ENCODE measurements around the gene RNF32. TPM values are rescaled to one million over a fixed set of nuclear protein-coding genes. Genes with fewer than 3 reads are reported as not detected.
"Not testable (repeated sequence)": the region's sequence is repeated elsewhere in the genome, so short reads cannot be mapped to it uniquely, and the experiment has no call there.

Gene RNF32
- total and polyA plus RNA-seq, 3 experiments from 2014 or later, result 0.20 to 0.83 (median 0.40) TPM

GRCh38 chr7:156628562-156628961 lies 12.0 kb upstream of the RNF32 start:
- no peak overlapping the region for H3K4me3 Mint-ChIP-seq
- no peak overlapping the region for H3K4me3 ChIP-seq (ENCODE audit: low read length)
- H3K27ac Mint-ChIP-seq, result no peak overlapping the region
- DNase-seq, result no peak
- H3K27me3 ChIP-seq (ENCODE audit: insufficient read depth, low read length, poor library complexity, severe bottlenecking), result no peaks in the 10 kb centered on the region
- POLR2A ChIA-PET, result no interaction called here
- peaks cover 0 to 5% (median 4%) of the 10 kb centered on the region in 3 donors for H3K4me1 Mint-ChIP-seq
- peaks cover 7 to 25% (median 17%) of the 10 kb centered on the region in 5 donors for H3K9me3 Mint-ChIP-seq
- H3K27ac ChIP-seq (ENCODE audit: low read depth, low read length), result no peak overlapping the region
- no peaks in the 10 kb centered on the region for H3K4me1 ChIP-seq (ENCODE audit: insufficient read depth, low read length)
- H3K36me3 ChIP-seq (ENCODE audit: insufficient read depth, low read length), result no peaks in the 10 kb centered on the region
- peaks cover 0 to 1% (median 0%) of the 10 kb centered on the region in 3 donors for H3K36me3 Mint-ChIP-seq
- peaks cover 5 to 16% of the 10 kb centered on the region in 2 donors for H3K27me3 Mint-ChIP-seq
- CTCF ChIA-PET, result no interaction called here
- no peaks in the 10 kb centered on the region for H3K9me3 ChIP-seq (ENCODE audit: low read length)

DNA sequence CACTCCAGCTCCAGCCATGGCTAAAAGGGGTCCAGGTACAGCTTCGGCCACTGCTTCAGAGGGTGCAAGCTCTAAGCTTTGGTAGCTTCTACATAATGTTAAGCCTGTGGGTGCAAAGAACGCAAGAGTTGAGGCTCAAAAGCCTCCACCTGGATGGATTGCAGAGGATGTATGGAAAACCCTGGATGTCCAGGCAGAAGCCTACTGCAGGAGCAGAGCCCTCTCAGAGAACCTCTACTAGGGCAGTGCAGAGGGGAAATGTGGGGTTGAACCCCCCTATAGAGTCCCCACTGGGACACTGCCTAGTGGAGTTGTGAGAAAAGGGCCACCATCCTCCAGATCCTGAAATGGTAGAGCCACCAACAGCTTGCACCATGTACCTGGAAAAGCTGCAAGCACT lies 10.7 kb upstream of the RNF32 start:
- Histone ChIP-seq H3K9me3 (ENCODE audit: low read length) (no peaks in the 10 kb centered on the region), H3K36me3 (ENCODE audit: insufficient read depth, low read length) (no peaks in the 10 kb centered on the region), H3K4me3 (ENCODE audit: low read length) (no peak overlapping the region), H3K27me3 (ENCODE audit: insufficient read depth, low read length, poor library complexity, severe bottlenecking) (no peaks in the 10 kb centered on the region), H3K27ac (ENCODE audit: low read depth, low read length) (no peak overlapping the region), H3K4me1 (ENCODE audit: insufficient read depth, low read length) (no peaks in the 10 kb centered on the region)
- Mint-ChIP-seq H3K4me3 (no peak overlapping the region), H3K27ac (no peak overlapping the region), H3K4me1 (peaks cover 0 to 3% (median 0%) of the 10 kb centered on the region in 3 donors), H3K27me3 (peaks cover 5 to 29% of the 10 kb centered on the region in 2 donors), H3K9me3 (peaks cover 7 to 25% (median 17%) of the 10 kb centered on the region in 5 donors), H3K36me3 (peaks cover 0 to 1% (median 0%) of the 10 kb centered on the region in 3 donors)
- no peak for DNase-seq
- ChIA-PET POLR2A (no interaction called here), CTCF (no interaction called here)

GRCh38 chr7:156634117-156634516 lies 6.5 kb upstream of the RNF32 start:
- H3K4me1 Mint-ChIP-seq, result peaks cover under 1 to 4% (median 3%) of the 10 kb centered on the region in 3 donors
- peaks cover 2 to 12% (median 7%) of the 10 kb centered on the region in 5 donors for H3K9me3 Mint-ChIP-seq
- H3K36me3 ChIP-seq (ENCODE audit: insufficient read depth, low read length), result no peaks in the 10 kb centered on the region
- H3K4me3 ChIP-seq (ENCODE audit: low read length), result no peak overlapping the region
- ChIA-PET CTCF (no interaction called here), POLR2A (no interaction called here)
- H3K9me3 ChIP-seq (ENCODE audit: low read length), result no peaks in the 10 kb centered on the region
- no peak overlapping the region for H3K4me3 Mint-ChIP-seq
- no peaks in the 10 kb centered on the region for H3K4me1 ChIP-seq (ENCODE audit: insufficient read depth, low read length)
- no peak overlapping the region for H3K27ac ChIP-seq (ENCODE audit: low read depth, low read length)
- peaks cover 8 to 49% of the 10 kb centered on the region in 2 donors for H3K27me3 Mint-ChIP-seq
- DNase-seq, result no peak
- peaks cover 0 to 4% (median 1%) of the 10 kb centered on the region in 3 donors for H3K36me3 Mint-ChIP-seq
- no peak overlapping the region for H3K27ac Mint-ChIP-seq
- no peaks in the 10 kb centered on the region for H3K27me3 ChIP-seq (ENCODE audit: insufficient read depth, low read length, poor library complexity, severe bottlenecking)

DNA sequence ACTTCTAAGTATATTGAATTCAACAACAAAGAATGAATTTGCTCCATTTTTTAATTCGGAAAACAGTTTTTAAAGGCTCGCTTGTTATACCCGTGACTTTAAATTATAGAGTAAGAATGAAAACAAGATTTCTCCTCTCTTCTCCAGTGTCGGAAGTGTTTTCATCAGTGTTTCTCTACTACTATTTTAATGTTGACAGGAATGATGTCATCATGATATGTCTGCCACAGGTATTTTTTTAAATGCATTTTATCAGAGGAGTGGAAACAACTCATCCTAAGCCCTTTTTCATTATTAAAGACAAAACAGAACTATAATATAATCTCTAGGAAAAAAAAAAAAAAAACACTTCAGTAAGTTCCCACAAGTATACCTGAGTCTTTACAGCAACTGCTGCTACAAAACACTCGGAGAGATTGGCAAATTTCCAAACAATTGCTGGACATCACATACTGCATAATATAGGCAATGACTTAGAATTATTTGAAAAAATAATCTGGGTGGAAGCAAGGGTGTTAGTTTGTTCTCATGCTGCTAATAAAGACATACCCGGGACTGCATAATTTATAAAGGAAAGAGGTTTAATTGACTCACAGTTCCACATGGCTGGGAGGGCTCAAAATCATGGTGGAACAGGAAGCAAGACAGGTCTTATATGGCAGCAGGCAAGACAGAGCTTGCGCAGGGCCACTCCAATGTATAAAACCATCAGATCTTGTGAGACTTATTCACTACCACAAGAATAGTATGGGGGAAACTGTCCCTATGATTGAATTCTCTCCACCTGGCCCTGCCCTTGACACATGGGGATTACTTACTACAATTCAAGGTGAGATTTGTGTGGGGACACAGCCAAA lies 4.8 kb upstream of the RNF32 start:
- Histone ChIP-seq H3K4me1 (ENCODE audit: insufficient read depth, low read length) (peaks cover 5% of the 10 kb centered on the region), H3K27ac (ENCODE audit: low read depth, low read length) (no peak overlapping the region), H3K4me3 (ENCODE audit: low read length) (no peak overlapping the region), H3K27me3 (ENCODE audit: insufficient read depth, low read length, poor library complexity, severe bottlenecking) (no peaks in the 10 kb centered on the region), H3K9me3 (ENCODE audit: low read length) (no peaks in the 10 kb centered on the region), H3K36me3 (ENCODE audit: insufficient read depth, low read length) (no peaks in the 10 kb centered on the region)
- H3K36me3 Mint-ChIP-seq, result peaks cover 0 to 4% (median 0%) of the 10 kb centered on the region in 3 donors
- ChIA-PET POLR2A (no interaction called here), CTCF (no interaction called here)
- no peak overlapping the region for H3K4me3 Mint-ChIP-seq
- peak overlapping the region in 1 of 8 donors; percentile 29 for H3K27ac Mint-ChIP-seq
- H3K27me3 Mint-ChIP-seq, result peaks cover 12 to 54% of the 10 kb centered on the region in 2 donors
- no peak for DNase-seq
- H3K4me1 Mint-ChIP-seq, result peaks cover 5 to 12% (median 12%) of the 10 kb centered on the region in 3 donors
- H3K9me3 Mint-ChIP-seq, result peaks cover 6 to 10% (median 6%) of the 10 kb centered on the region in 5 donors

GRCh38 chr7:156637093-156637492 lies 3.5 kb upstream of the RNF32 start:
- H3K36me3 ChIP-seq (ENCODE audit: insufficient read depth, low read length); DNase-seq; H3K36me3 Mint-ChIP-seq; H3K4me3 ChIP-seq (ENCODE audit: low read length); H3K27ac Mint-ChIP-seq; H3K27me3 ChIP-seq (ENCODE audit: insufficient read depth, low read length, poor library complexity, severe bottlenecking); H3K9me3 ChIP-seq (ENCODE audit: low read length); H3K27ac ChIP-seq (ENCODE audit: low read depth, low read length); CTCF ChIA-PET; POLR2A ChIA-PET: not testable (repeated sequence)
- Mint-ChIP-seq H3K4me1 (peaks cover 11 to 20% (median 20%) of the 10 kb centered on the region in 3 donors), H3K4me3 (peak overlapping the region in 1 of 7 donors; percentile 59), H3K9me3 (peaks cover 6 to 10% (median 6%) of the 10 kb centered on the region in 5 donors), H3K27me3 (peaks cover 16 to 65% of the 10 kb centered on the region in 2 donors)
- peaks cover 16% of the 10 kb centered on the region for H3K4me1 ChIP-seq (ENCODE audit: insufficient read depth, low read length)

GRCh38 chr7:156638443-156639077 lies 2.0 kb upstream of the RNF32 start:
- no peak for DNase-seq
- ChIA-PET POLR2A (no interaction called here), CTCF (no interaction called here)
- Mint-ChIP-seq H3K4me3 (peak overlapping the region in 4 of 7 donors; percentile 28 to 80 (median 54)), H3K4me1 (peaks cover 11 to 20% (median 20%) of the 10 kb centered on the region in 3 donors), H3K27ac (peak overlapping the region in 3 of 8 donors; percentile 60 to 89 (median 72)), H3K36me3 (peaks cover 0 to 4% (median 0%) of the 10 kb centered on the region in 3 donors), H3K27me3 (peaks cover 18 to 71% of the 10 kb centered on the region in 2 donors), H3K9me3 (peaks cover 6 to 10% (median 6%) of the 10 kb centered on the region in 5 donors)
- Histone ChIP-seq H3K4me3 (ENCODE audit: low read length) (no peak overlapping the region), H3K4me1 (ENCODE audit: insufficient read depth, low read length) (peaks cover 16% of the 10 kb centered on the region), H3K9me3 (ENCODE audit: low read length) (no peaks in the 10 kb centered on the region), H3K27me3 (ENCODE audit: insufficient read depth, low read length, poor library complexity, severe bottlenecking) (no peaks in the 10 kb centered on the region), H3K27ac (ENCODE audit: low read depth, low read length) (peak overlapping the region; percentile 83), H3K36me3 (ENCODE audit: insufficient read depth, low read length) (no peaks in the 10 kb centered on the region)

DNA sequence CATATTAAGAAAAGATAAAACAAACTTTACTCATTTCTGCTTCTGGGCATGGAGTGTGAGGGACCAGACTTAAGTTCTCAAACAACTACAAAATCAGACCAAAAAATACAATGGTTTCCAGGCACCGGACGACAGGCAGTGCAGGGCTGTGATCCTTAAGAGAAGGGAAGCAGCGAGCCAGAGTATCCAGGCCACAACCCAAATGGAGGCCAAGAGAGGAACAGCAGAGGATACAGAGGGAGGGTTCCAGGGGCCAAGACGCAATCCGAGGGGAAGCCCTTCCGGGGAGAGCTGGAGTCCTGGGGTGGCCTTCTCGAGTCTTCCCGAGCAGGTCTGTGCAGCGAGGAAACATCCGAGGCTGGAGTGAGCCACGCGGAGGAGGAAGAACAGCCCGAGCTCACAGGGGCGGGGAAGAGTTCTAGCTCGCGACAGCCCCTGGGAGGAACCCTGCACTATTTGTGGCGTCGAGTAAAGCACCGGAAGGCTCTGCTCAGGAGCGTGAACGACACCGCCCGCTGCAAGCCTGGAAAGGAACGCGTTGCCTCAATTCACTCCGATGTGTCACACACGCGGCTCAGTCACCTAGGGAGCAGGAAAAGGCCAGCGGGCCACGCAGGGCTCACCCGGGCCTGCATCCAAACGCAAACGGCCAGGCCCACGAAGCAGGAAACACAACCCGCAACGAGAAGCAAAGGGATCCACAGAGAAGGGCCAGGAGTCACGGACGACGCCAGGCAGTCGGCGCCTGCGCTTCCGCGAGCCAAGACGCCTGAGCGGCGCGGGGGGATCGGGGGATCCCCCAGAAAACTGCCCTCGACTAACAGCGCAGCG lies 933 bp upstream of the RNF32 start:
- Histone ChIP-seq H3K27ac (ENCODE audit: low read depth, low read length) (peak overlapping the region; percentile 83), H3K27me3 (ENCODE audit: insufficient read depth, low read length, poor library complexity, severe bottlenecking) (no peaks in the 10 kb centered on the region), H3K9me3 (ENCODE audit: low read length) (no peaks in the 10 kb centered on the region), H3K36me3 (ENCODE audit: insufficient read depth, low read length) (no peaks in the 10 kb centered on the region), H3K4me1 (ENCODE audit: insufficient read depth, low read length) (peaks cover 16% of the 10 kb centered on the region), H3K4me3 (ENCODE audit: low read length) (peak overlapping the region; percentile 9)
- H3K4me1 Mint-ChIP-seq, result peaks cover 11 to 20% (median 20%) of the 10 kb centered on the region in 3 donors
- DNase-seq, result no peak
- peaks cover 0 to 4% (median 0%) of the 10 kb centered on the region in 3 donors for H3K36me3 Mint-ChIP-seq
- CTCF ChIA-PET, result no interaction called here
- H3K27me3 Mint-ChIP-seq, result peaks cover 20 to 64% of the 10 kb centered on the region in 2 donors
- POLR2A ChIA-PET, result no interaction called here
- H3K9me3 Mint-ChIP-seq, result peaks cover 6 to 13% (median 6%) of the 10 kb centered on the region in 5 donors
- peak overlapping the region; percentile 32 to 95 (median 84) for H3K27ac Mint-ChIP-seq
- H3K4me3 Mint-ChIP-seq, result peak overlapping the region; percentile 58 to 86 (median 81)

Measured in CD8-positive, alpha-beta memory T cell (primary cell).